Measurements from ENCODE around the gene PCF11.

DNA sequence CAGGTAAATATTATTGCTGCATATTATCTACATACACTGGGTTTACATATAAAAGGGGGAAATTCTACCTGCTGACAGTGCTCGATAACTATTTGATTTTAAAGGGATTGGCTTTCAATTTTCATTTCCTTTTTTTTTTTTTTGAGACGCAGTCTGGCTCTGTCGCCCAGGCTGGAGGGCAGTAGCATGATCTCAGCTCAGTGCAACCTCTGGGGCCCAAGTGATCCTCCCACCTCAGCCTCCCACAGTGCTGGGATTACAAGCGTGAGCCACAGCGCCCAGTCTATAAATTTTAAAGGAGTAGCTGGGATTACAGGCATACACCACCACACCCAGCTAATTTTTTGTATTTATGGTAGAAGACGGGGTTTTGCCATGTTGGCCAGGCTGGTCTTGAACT lies 3.2 kb upstream of the PCF11 start:
- no peak for TF ChIP-seq POLR2A (IDR thresholded peaks at IDR 0.05)
- TF ChIP-seq CTCF (IDR thresholded peaks at IDR 0.05): no peak
- no peak for TF ChIP-seq POLR2AphosphoS5 (IDR thresholded peaks at IDR 0.05)

Measured in upper lobe of left lung (tissue), 4 donors.